H9 (cell line): ENCODE measurements around the gene PITPNB. TPM values are rescaled to one million over a fixed set of nuclear protein-coding genes. Genes with fewer than 3 reads are reported as not detected.
A peak's percentile ranks its signal among the peaks of the same experiment; 100 is the strongest.

Experiments used
- DNase-seq: peaks from one replicate; pipeline ENCODE4 v3.0.0-alpha.2; 2017
- H2AFZ ChIP-seq: one replicate; pipeline ENCODE4 v1.6.1; 2013; ENCODE audit warnings: mild to moderate bottlenecking, low read length, control low read depth, moderate library complexity
- H2AK5ac ChIP-seq: 2 replicates; pipeline ENCODE4 v1.6.1; 2013; ENCODE audit warnings: low read length, control low read depth, mixed read lengths; ENCODE audit not compliant: insufficient read length
- H2BK120ac ChIP-seq: one replicate; pipeline ENCODE4 v1.6.1; 2013; ENCODE audit warnings: low read depth, mild to moderate bottlenecking, low read length, control low read depth, inconsistent platforms; ENCODE audit not compliant: poor library complexity, severe bottlenecking
- H2BK12ac ChIP-seq: 2 replicates; pipeline ENCODE4 v1.6.1; 2013; ENCODE audit warnings: low read length, control low read depth, mixed read lengths, low read depth; ENCODE audit not compliant: insufficient read length
- H2BK15ac ChIP-seq: 2 replicates; pipeline ENCODE4 v1.6.1; 2013; ENCODE audit warnings: low read depth, low read length, control low read depth
- H2BK20ac ChIP-seq: one replicate; pipeline ENCODE4 v1.6.1; 2013; ENCODE audit warnings: low read depth, mild to moderate bottlenecking, low read length, control low read depth, inconsistent platforms; ENCODE audit not compliant: poor library complexity, severe bottlenecking
- H2BK5ac ChIP-seq: 2 replicates; pipeline ENCODE4 v1.6.1; 2013; ENCODE audit warnings: low read length, control low read depth, mixed read lengths; ENCODE audit not compliant: insufficient read length
- H3K14ac ChIP-seq: 2 replicates; pipeline ENCODE4 v1.6.1; 2013; ENCODE audit warnings: low read length, control low read depth; ENCODE audit not compliant: insufficient read depth
- H3K18ac ChIP-seq: 2 replicates; pipeline ENCODE4 v1.6.1; 2013; ENCODE audit warnings: low read depth, mild to moderate bottlenecking, mixed read lengths, low read length, control low read depth; ENCODE audit not compliant: insufficient read length
- H3K23ac ChIP-seq: 2 replicates; pipeline ENCODE4 v1.6.1; 2013; ENCODE audit warnings: low read length, control low read depth, mixed read lengths, low read depth; ENCODE audit not compliant: insufficient read length
- H3K23me2 ChIP-seq: 2 replicates; pipeline ENCODE4 v1.6.1; 2013; ENCODE audit warnings: low read depth, mild to moderate bottlenecking, mixed read lengths, low read length, control low read depth; ENCODE audit not compliant: insufficient read length, poor library complexity, severe bottlenecking
- H3K27ac ChIP-seq: 2 replicates; pipeline ENCODE4 v1.5.1; 2013; ENCODE audit warnings: low read length, control low read depth, mixed read lengths, low read depth; ENCODE audit not compliant: insufficient read length
- H3K27me3 ChIP-seq: 2 replicates; pipeline ENCODE4 v1.6.1; 2013; ENCODE audit warnings: low read length, control low read depth, inconsistent platforms; ENCODE audit not compliant: insufficient read depth
- H3K4ac ChIP-seq: 2 replicates; pipeline ENCODE4 v1.6.1; 2013; ENCODE audit warnings: low read depth, mild to moderate bottlenecking, control low read depth, inconsistent platforms, low read length, moderate library complexity
- H3K4me1 ChIP-seq: 2 replicates; pipeline ENCODE4 v1.6.1; 2013; ENCODE audit warnings: low read length, control low read depth, inconsistent platforms; ENCODE audit not compliant: insufficient read depth
- H3K4me2 ChIP-seq: 2 replicates; pipeline ENCODE4 v1.6.1; 2013; ENCODE audit warnings: low read length, control low read depth, mixed read lengths; ENCODE audit not compliant: insufficient read length, insufficient read depth
- H3K56ac ChIP-seq: 2 replicates; pipeline ENCODE4 v1.6.1; 2013; ENCODE audit warnings: low read depth, mild to moderate bottlenecking, mixed read lengths, low read length, control low read depth; ENCODE audit not compliant: insufficient read length
- H3K79me1 ChIP-seq: 2 replicates; pipeline ENCODE4 v1.6.1; 2013; ENCODE audit warnings: low read depth, mild to moderate bottlenecking, moderate library complexity, low read length, control low read depth, inconsistent platforms; ENCODE audit not compliant: insufficient read depth, poor library complexity, severe bottlenecking
- H3K79me2 ChIP-seq: 2 replicates; pipeline ENCODE4 v1.6.1; 2013; ENCODE audit warnings: low read length, control low read depth, inconsistent platforms; ENCODE audit not compliant: insufficient read depth
- H3K9ac ChIP-seq: 2 replicates; pipeline ENCODE4 v1.6.1; 2013; ENCODE audit warnings: low read length, control low read depth, mixed read lengths; ENCODE audit not compliant: insufficient read length; ENCODE audit errors: extremely low read depth
- H3K9me3 ChIP-seq: one replicate; pipeline ENCODE4 v1.6.1; 2013; ENCODE audit warnings: low read depth, low read length, inconsistent platforms; ENCODE audit not compliant: control insufficient read depth
- H3T11ph ChIP-seq: one replicate; pipeline ENCODE4 v1.6.1; 2013; ENCODE audit warnings: mild to moderate bottlenecking, low read length, control low read depth, inconsistent platforms
- H4K20me1 ChIP-seq: one replicate; pipeline ENCODE4 v1.6.1; 2013; ENCODE audit not compliant: control insufficient read depth, insufficient read length, insufficient read depth
- H4K5ac ChIP-seq: 2 replicates; pipeline ENCODE4 v1.6.1; 2013; ENCODE audit warnings: low read depth, mild to moderate bottlenecking, mixed read lengths, low read length, control low read depth; ENCODE audit not compliant: insufficient read length
- H4K8ac ChIP-seq: replicated peaks from 2 replicates; pipeline ENCODE4 v1.6.1; 2013; ENCODE audit warnings: low read length, control low read depth, mixed read lengths, low read depth; ENCODE audit not compliant: insufficient read length
- H4K91ac ChIP-seq: 2 replicates; pipeline ENCODE4 v1.6.1; 2013; ENCODE audit warnings: low read depth, mild to moderate bottlenecking, moderate library complexity, mixed read lengths, low read length, control low read depth; ENCODE audit not compliant: insufficient read length
- H3K27ac Mint-ChIP-seq, 3 experiments: 2 replicates in 2 of 3; 3 replicates in 1 of 3; pipeline ENCODE4 v1.8.0; 2020 to 2021; ENCODE audit warnings: mixed read lengths in 3 of 3, mild to moderate bottlenecking in 1 of 3, moderate library complexity in 1 of 3
- H3K27me3 Mint-ChIP-seq: 2 replicates; pipeline ENCODE4 v1.8.0; 2021; ENCODE audit warnings: low read depth, mild to moderate bottlenecking, moderate library complexity, mixed read lengths
- H3K36me3 Mint-ChIP-seq, 3 experiments: 2 replicates in 2 of 3; 3 replicates in 1 of 3; pipeline ENCODE4 v1.8.0; 2020 to 2021; ENCODE audit warnings: low read depth in 3 of 3, mixed read lengths in 3 of 3; ENCODE audit not compliant: insufficient read depth in 1 of 3
- H3K4me1 Mint-ChIP-seq, 2 experiments: 2 replicates each; pipeline ENCODE4 v1.8.0; 2020; ENCODE audit warnings: mixed read lengths in 2 of 2
- H3K4me3 Mint-ChIP-seq, 2 experiments: 2 replicates in 1 of 2; 3 replicates in 1 of 2; pipeline ENCODE4 v1.8.0; 2020 to 2021; ENCODE audit warnings: mild to moderate bottlenecking in 2 of 2, mixed read lengths in 2 of 2, moderate library complexity in 1 of 2
- H3K9me3 Mint-ChIP-seq, 2 experiments: 2 replicates in 1 of 2; 3 replicates in 1 of 2; pipeline ENCODE4 v1.8.0; 2020; ENCODE audit warnings: mild to moderate bottlenecking in 2 of 2, mixed read lengths in 2 of 2, moderate library complexity in 1 of 2
- WGBS: extraction: QIAGEN DNeasy Blood & Tissue Kit; methylation state at CpG from one replicate; pipeline ENCODE4 v1.1.7; 2013; ENCODE audit warnings: missing lambda C conversion rate, low lambda C conversion rate, mixed read lengths; ENCODE audit not compliant: insufficient read length; ENCODE audit errors: extremely low coverage; 5-methylcytosine and 5-hydroxymethylcytosine counted together
- total RNA-seq: library from RNA; stranded (reverse); gene quantifications from 2 replicates; pipeline ENCODE4 v1.2.1, GENCODE V29; 2021
- TF ChIP-seq, protein P1 (sequence below): fragments of 200-600 bp; sonication (generic); conservative IDR thresholded peaks from 3 replicates; pipeline ENCODE4 v1.8.0; 2021; ENCODE audit warnings: antibody characterized with exemption, mild to moderate bottlenecking

Gene PITPNB
- total RNA-seq, 1 experiment from 2014 or later, result 106 TPM

DNA sequence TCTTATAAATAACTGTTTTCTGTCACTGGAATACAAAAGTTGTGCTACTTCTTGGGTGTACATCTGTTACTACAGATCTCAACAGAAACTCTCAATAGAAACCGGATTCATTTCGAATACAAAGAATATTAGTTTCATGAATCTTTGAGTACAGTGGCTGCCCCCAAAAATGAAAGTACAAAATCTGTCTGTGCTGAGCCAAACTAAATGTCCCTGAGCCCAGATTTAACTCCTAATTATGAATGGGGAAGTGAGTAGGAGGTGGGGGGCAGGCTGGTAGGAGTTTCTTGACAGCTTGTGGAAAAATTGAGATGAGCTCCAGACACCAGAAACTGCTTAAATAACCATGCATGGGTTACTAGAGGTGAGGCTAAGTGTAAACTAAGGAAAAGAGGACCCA, 41.6 kb downstream of the PITPNB start:
- Histone ChIP-seq H3K9ac (no peak overlapping the region), H3K27me3 (no peaks in the 10 kb centered on the region), H2BK12ac (no peak overlapping the region), H3K18ac (no peak overlapping the region), H3T11ph (no peak overlapping the region), H3K23ac (no peak overlapping the region), H4K5ac (no peak overlapping the region), H3K4me1 (no peaks in the 10 kb centered on the region; the same call in 1 of the 2 replicates), H4K8ac (no peak overlapping the region), H3K79me2 (peaks cover 1% of the 10 kb centered on the region; the same call in 1 of the 2 replicates), H2BK20ac (no peak overlapping the region), H2AFZ (no peak overlapping the region), H3K4ac (no peak overlapping the region), H3K9me3 (no peaks in the 10 kb centered on the region), H3K23me2 (no peaks in the 10 kb centered on the region), H2BK15ac (no peak overlapping the region), H3K56ac (no peak overlapping the region), H4K20me1 (no peaks in the 10 kb centered on the region), H3K27ac (no peak overlapping the region), H4K91ac (no peak overlapping the region), H3K14ac (no peak overlapping the region), H3K4me2 (no peak overlapping the region), H2BK5ac (no peak overlapping the region), H2AK5ac (no peak overlapping the region), H2BK120ac (no peak overlapping the region), H3K79me1 (peaks cover 3% of the 10 kb centered on the region)
- H3K27ac Mint-ChIP-seq, result peak overlapping the region in 1 of 3 experiments; percentile 46; a peak in 2 of 7 replicates
- H3K27me3 Mint-ChIP-seq, result no peaks in the 10 kb centered on the region
- H3K36me3 Mint-ChIP-seq, result peaks cover 5 to 13% (median 6%) of the 10 kb centered on the region in 3 experiments; a peak in 4 of 7 replicates
- TF ChIP-seq, protein P1, sequence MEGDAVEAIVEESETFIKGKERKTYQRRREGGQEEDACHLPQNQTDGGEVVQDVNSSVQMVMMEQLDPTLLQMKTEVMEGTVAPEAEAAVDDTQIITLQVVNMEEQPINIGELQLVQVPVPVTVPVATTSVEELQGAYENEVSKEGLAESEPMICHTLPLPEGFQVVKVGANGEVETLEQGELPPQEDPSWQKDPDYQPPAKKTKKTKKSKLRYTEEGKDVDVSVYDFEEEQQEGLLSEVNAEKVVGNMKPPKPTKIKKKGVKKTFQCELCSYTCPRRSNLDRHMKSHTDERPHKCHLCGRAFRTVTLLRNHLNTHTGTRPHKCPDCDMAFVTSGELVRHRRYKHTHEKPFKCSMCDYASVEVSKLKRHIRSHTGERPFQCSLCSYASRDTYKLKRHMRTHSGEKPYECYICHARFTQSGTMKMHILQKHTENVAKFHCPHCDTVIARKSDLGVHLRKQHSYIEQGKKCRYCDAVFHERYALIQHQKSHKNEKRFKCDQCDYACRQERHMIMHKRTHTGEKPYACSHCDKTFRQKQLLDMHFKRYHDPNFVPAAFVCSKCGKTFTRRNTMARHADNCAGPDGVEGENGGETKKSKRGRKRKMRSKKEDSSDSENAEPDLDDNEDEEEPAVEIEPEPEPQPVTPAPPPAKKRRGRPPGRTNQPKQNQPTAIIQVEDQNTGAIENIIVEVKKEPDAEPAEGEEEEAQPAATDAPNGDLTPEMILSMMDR, result no peak
- DNase-seq, result no peak
- peaks cover 15 to 30% of the 10 kb centered on the region in 2 experiments for H3K4me1 Mint-ChIP-seq
- no peak overlapping the region for H3K4me3 Mint-ChIP-seq
- H3K9me3 Mint-ChIP-seq, result no peaks in the 10 kb centered on the region
- WGBS, result no CpG with 5 or more reads among the region's 2 CpGs
